H54 (cell line): Measurements from ENCODE around the gene NR2F1.

Experiments
- DNase-seq: peaks from one replicate; pipeline ENCODE4 v3.0.0; 2011; ENCODE audit warnings: low spot score, mixed read lengths; ENCODE audit not compliant: insufficient read length
- FAIRE-seq: peaks from 3 replicates; lab custom pipeline; 2011; peaks lifted over from hg19 to GRCh38; lab: Jason Lieb, UNC
- POLR2A ChIP-seq: IDR thresholded peaks from 2 replicates; pipeline ENCODE4 v1.6.1; 2011; ENCODE audit warnings: low read depth, mild to moderate bottlenecking, low read length

Gene NR2F1

GRCh38 chr5:93642526-93642925 is 59.5 kb downstream of the NR2F1 start:
- no peak for FAIRE-seq
- TF ChIP-seq POLR2A = no peak
- no peak for DNase-seq
